Measurements from ENCODE around the gene ABCC5. TPM values are rescaled to one million over a fixed set of nuclear protein-coding genes. Genes with fewer than 3 reads are reported as not detected.

The ABCC5 gene
- total and polyA plus RNA-seq, 2 donors from 2014 or later: 31.9 to 39.3 TPM

DNA sequence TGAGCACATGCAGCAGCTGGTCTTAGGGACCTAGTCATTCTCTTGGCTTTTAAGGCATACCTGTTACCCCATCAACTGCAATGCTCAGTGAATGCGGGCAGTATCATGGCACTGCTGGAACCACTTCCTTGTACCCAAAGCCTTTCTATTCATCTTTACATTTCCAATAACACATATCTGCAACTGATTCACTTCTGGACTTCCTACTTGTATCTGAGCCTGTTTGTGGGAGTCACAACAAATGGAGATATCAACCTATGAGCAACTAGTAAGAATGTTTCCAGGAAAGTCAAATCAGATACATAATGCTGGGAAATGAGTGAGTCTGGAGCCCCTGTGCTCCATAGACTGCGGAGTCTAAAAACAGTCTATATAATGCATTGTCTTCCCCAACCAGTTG is 71.6 kb downstream of the ABCC5 start:
- Histone ChIP-seq H3K27me3 (ENCODE audit: control insufficient read depth, insufficient read depth, low read length) (no peaks in the 10 kb centered on the region), H3K36me3 (ENCODE audit: control insufficient read depth in 2 of 3, insufficient read depth in 3 of 3, low read length in 3 of 3) (peaks cover 0 to 42% (median 22%) of the 10 kb centered on the region in 3 donors), H3K4me1 (ENCODE audit: control insufficient read depth in 2 of 3, insufficient read depth in 2 of 3, low read depth in 1 of 3, low read length in 3 of 3) (no peaks in the 10 kb centered on the region), H3K9me3 (ENCODE audit: control insufficient read depth in 2 of 3, insufficient read depth in 1 of 3, low read length in 3 of 3) (no peaks in the 10 kb centered on the region), H3K27ac (ENCODE audit: low read depth in 2 of 2, low read length in 2 of 2) (no peak overlapping the region), H3K4me3 (ENCODE audit: low read length in 3 of 3) (no peak overlapping the region), H3K9ac (ENCODE audit: low read length in 3 of 3) (no peak overlapping the region)
- DNase-seq: no peak
- TF ChIP-seq, protein P1, sequence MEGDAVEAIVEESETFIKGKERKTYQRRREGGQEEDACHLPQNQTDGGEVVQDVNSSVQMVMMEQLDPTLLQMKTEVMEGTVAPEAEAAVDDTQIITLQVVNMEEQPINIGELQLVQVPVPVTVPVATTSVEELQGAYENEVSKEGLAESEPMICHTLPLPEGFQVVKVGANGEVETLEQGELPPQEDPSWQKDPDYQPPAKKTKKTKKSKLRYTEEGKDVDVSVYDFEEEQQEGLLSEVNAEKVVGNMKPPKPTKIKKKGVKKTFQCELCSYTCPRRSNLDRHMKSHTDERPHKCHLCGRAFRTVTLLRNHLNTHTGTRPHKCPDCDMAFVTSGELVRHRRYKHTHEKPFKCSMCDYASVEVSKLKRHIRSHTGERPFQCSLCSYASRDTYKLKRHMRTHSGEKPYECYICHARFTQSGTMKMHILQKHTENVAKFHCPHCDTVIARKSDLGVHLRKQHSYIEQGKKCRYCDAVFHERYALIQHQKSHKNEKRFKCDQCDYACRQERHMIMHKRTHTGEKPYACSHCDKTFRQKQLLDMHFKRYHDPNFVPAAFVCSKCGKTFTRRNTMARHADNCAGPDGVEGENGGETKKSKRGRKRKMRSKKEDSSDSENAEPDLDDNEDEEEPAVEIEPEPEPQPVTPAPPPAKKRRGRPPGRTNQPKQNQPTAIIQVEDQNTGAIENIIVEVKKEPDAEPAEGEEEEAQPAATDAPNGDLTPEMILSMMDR (IDR thresholded peaks at IDR 0.05; ENCODE audit: borderline replicate concordance, extremely low read depth, insufficient read depth): no peak
- no peak for FAIRE-seq
- intact Hi-C loops (cut with DNase I): no loop called here

DNA sequence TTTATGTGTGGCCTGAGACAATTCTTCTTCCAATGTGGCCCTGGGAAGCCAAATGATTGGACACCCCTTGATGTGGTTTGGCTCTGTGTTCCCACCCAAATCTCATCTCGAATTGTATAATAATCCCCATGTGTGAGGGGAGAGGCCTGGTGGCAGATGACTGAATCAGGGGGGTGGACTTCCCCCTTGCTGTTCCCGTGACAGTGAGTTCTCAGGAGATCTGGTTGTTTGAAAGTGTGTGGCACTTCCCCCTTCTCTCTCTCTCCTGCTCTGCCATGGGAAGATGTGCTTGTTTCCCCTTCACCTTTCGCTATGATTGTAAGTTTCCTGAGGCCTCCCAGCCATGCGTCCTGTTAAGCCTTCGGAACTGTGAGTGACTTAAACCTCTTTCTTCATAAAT is 72.9 kb downstream of the ABCC5 start:
- no peak for FAIRE-seq
- no peaks in the 10 kb centered on the region for H3K9me3 ChIP-seq (ENCODE audit: control insufficient read depth in 2 of 3, insufficient read depth in 1 of 3, low read length in 3 of 3)
- peaks cover 0 to 33% (median 22%) of the 10 kb centered on the region in 3 donors for H3K36me3 ChIP-seq (ENCODE audit: control insufficient read depth in 2 of 3, insufficient read depth in 3 of 3, low read length in 3 of 3)

DNA sequence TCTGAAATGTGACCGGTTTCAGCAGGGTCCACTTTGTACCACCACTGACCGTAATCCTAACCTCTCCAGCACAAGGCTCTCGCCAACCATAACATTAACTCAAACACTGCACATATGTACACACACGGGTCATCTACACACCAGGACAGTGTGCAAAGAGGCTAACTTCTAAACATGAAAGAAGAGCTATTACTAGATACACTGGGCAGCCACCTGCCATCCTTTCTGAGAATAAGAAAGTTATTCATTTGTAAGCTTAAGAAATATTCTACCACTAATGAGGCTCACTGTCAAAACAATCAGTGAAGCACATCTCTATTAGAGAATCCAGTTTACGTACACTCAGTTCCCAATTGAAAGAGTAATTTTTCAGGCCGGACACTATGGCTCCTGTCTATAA is 73.9 kb downstream of the ABCC5 start:
- Histone ChIP-seq H3K4me3 (ENCODE audit: low read length in 3 of 3) (no peak overlapping the region), H3K36me3 (ENCODE audit: control insufficient read depth in 2 of 3, insufficient read depth in 3 of 3, low read length in 3 of 3) (peaks cover 0 to 23% (median 20%) of the 10 kb centered on the region in 3 donors), H3K4me1 (ENCODE audit: control insufficient read depth in 2 of 3, insufficient read depth in 2 of 3, low read depth in 1 of 3, low read length in 3 of 3) (no peaks in the 10 kb centered on the region), H3K9me3 (ENCODE audit: control insufficient read depth in 2 of 3, insufficient read depth in 1 of 3, low read length in 3 of 3) (no peaks in the 10 kb centered on the region), H3K27me3 (ENCODE audit: control insufficient read depth, insufficient read depth, low read length) (no peaks in the 10 kb centered on the region), H3K9ac (ENCODE audit: low read length in 3 of 3) (no peak overlapping the region), H3K27ac (ENCODE audit: low read depth in 2 of 2, low read length in 2 of 2) (no peak overlapping the region)
- FAIRE-seq (no peak), DNase-seq (peak in 1 of 5 donors; percentile 11)
- intact Hi-C loops (cut with DNase I): no loop called here
- TF ChIP-seq, protein P1 (IDR thresholded peaks at IDR 0.05; ENCODE audit: borderline replicate concordance, extremely low read depth, insufficient read depth): no peak

More for the DNA sequence above, 72.9 kb downstream of the ABCC5 start:
- H3K27me3 ChIP-seq (ENCODE audit: control insufficient read depth, insufficient read depth, low read length): no peaks in the 10 kb centered on the region
- H3K9ac ChIP-seq (ENCODE audit: low read length in 3 of 3): no peak overlapping the region
- H3K4me3 ChIP-seq (ENCODE audit: low read length in 3 of 3): no peak overlapping the region
- DNase-seq: no peak
- no peak overlapping the region for H3K27ac ChIP-seq (ENCODE audit: low read depth in 2 of 2, low read length in 2 of 2)
- TF ChIP-seq, protein P1 (IDR thresholded peaks at IDR 0.05; ENCODE audit: borderline replicate concordance, extremely low read depth, insufficient read depth): no peak
- no peaks in the 10 kb centered on the region for H3K4me1 ChIP-seq (ENCODE audit: control insufficient read depth in 2 of 3, insufficient read depth in 2 of 3, low read depth in 1 of 3, low read length in 3 of 3)
- intact Hi-C loops (cut with DNase I): no loop called here

DNA sequence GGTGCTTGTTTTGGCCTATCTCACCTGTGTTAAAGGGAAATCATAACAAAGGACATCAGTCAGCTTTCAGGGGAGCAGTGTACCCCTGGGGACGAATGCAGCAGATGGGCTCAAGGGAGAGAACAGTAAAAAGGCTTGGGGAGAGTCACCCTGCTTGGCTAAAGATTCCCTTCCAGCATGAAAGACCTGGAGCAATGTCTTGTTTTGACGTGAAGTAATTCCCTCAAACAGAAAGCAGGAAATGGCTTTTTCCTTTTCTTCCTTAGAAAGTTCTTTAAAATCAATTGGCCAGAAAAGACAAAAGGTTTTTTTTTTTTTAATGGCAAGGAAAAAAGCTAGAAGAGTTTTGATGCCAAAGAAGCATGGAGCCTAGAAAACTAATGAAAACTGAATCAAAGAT is 76.5 kb downstream of the ABCC5 start:
- no peak overlapping the region for H3K27ac ChIP-seq (ENCODE audit: low read depth in 2 of 2, low read length in 2 of 2)
- TF ChIP-seq, protein P1 (IDR thresholded peaks at IDR 0.05; ENCODE audit: borderline replicate concordance, extremely low read depth, insufficient read depth): no peak
- no peaks in the 10 kb centered on the region for H3K9me3 ChIP-seq (ENCODE audit: control insufficient read depth in 2 of 3, insufficient read depth in 1 of 3, low read length in 3 of 3)
- H3K4me1 ChIP-seq (ENCODE audit: control insufficient read depth in 2 of 3, insufficient read depth in 2 of 3, low read depth in 1 of 3, low read length in 3 of 3): no peaks in the 10 kb centered on the region
- intact Hi-C loops (cut with DNase I): no loop called here
- FAIRE-seq (no peak), DNase-seq (no peak)
- peaks cover 3 to 25% (median 17%) of the 10 kb centered on the region in 3 donors for H3K36me3 ChIP-seq (ENCODE audit: control insufficient read depth in 2 of 3, insufficient read depth in 3 of 3, low read length in 3 of 3)
- H3K4me3 ChIP-seq (ENCODE audit: low read length in 3 of 3): no peak overlapping the region
- H3K9ac ChIP-seq (ENCODE audit: low read length in 3 of 3): no peak overlapping the region
- H3K27me3 ChIP-seq (ENCODE audit: control insufficient read depth, insufficient read depth, low read length): no peaks in the 10 kb centered on the region

All from kidney (tissue), 14 donors.